Stimulated activated CD4-positive, alpha-beta T cell treated with anti-CD3 and anti-CD28 coated beads, Interleukin-15, amount 100 ng/mL, for 24 hours (primary cell): ENCODE data around the gene VPS13C.

ENCODE experiments used
- DNase-seq: peaks from one replicate; pipeline ENCODE4 v3.0.0-alpha.2; 2020

Gene VPS13C

GRCh38 chr15:61917457-61917856 lies 142.8 kb downstream of the VPS13C start:
- DNase-seq = no peak

DNA sequence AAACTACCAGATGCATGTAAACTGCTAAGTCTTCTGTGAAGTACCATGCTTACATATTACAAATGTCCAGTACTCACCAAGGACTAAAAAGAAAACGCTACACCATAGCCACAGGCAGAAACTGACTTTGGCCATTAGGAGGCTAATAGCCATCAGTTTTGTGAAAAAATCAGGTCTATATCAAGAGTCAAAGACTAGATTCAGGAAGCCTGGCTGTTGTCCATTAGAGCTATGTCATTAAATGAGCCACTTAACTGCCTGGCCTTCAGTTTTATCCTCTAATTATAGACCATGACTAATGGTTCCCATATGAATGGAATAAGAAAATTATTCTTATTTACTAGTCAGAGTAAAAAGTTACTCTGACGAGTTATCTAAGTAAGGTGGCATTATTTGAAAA lies 144.1 kb downstream of the VPS13C start:
- no peak for DNase-seq

DNA sequence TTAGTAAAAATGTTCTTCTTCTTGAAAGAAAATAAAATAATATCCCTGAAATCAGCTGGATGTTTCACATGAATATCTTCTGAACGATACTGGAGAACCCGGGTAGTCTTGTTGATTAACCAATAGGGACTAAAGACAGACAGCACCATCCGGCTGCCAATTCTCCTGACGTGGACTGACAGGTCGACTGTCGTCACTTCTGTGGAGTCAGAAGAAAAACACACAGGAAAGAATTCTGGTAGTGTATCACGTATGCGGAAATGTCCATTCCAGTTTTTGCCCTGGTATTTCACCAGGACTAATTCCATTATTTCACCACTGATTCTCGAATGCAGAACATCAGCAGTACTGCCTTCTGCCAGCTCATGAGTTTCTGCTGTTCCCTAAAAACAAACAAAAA lies 144.6 kb downstream of the VPS13C start:
- no peak for DNase-seq

DNA sequence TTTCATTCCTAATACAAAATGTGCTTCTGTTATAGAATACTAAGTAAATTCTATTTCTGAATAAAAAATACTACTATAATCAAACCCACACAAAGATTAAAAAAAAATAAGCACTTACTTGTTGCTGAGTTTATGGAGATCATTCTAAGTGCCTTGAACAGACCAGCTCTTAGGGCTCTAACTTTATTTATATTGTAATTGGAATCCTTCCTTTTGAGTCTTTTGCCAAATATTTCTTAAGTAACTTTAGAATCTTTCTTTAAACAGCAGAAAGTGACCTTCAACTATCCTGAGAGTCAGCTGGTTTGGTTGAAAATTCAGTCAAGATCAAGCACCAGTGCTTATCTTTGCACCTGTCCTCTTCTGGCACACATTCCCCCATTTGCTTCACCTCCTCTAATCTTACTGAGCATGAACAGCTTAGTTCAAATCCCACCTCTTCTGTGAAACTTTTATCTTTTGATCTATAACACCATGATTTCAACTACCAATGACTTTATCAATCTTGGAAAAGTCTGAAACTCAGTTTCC lies 149.3 kb downstream of the VPS13C start:
- no peak for DNase-seq

DNA sequence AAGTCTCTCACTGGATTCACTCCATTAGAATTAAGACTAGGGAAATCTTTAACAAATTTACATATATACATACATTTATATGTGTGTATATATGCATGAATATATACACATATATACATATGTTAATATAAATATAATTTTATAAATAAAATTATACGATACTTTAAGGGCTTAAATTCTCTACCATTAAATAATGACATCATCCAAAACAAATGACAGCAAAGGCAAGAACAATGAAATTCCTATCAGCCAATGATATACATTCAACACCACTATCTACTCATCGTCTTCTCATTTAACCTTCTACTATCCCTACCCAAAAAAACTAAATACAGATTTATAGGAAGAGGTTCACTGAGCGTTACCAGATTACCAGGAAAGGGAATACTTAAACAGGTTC lies 152.0 kb downstream of the VPS13C start:
- no peak for DNase-seq

DNA sequence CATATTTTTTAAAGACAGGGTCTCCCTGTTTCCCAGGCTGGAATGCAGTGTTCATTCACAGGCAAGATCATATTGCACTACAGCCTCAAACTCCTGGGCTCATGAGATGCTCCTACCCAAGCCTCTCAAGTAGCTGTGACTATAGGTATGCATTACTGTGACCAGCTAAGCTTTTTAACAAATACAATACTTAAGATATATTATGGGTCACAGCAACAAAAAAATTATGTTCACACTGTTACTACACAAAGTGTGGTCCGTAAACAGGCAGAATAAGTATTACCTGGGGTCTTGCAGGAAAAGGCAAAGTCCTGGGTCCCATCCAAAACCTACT lies 152.5 kb downstream of the VPS13C start:
- DNase-seq = no peak

DNA sequence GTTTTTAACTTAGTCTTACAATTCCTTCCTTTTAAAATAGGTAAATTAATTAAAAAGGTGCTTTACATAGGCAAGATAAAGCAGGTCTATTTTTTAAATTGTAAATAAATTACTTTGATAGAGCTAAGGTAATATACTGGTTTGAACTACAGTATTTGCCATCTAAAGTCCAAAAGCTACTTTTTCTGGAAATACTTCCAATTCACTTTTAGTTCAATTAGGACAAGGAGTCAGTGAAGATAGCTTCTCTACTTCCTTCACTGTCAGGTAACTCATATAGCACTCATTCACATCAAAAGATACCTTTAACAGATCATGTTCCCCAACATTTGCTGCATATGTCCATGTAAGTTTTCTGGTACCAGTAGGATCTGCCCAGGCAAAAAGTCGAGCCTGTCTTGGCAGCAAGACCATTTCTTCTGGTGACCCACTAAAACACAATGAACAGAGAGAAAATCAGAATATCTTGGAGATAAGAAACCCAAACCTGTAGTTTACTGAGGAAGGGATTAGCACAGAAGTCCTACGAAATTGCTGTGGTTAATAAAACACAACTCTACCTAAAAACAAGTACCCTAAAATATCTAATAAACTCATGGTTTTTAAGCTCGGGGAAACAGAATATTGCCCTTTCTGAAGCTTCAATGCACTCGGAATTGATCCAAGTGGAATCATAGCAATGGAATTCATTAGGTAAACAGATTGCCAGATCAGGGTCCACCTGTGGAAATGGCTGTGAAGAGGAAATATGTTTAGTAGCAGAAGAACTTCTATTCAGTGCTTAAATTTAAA lies 153.1 kb downstream of the VPS13C start:
- DNase-seq = no peak

GRCh38 chr15:61893146-61893545 lies 167.1 kb downstream of the VPS13C start:
- no peak for DNase-seq

DNA sequence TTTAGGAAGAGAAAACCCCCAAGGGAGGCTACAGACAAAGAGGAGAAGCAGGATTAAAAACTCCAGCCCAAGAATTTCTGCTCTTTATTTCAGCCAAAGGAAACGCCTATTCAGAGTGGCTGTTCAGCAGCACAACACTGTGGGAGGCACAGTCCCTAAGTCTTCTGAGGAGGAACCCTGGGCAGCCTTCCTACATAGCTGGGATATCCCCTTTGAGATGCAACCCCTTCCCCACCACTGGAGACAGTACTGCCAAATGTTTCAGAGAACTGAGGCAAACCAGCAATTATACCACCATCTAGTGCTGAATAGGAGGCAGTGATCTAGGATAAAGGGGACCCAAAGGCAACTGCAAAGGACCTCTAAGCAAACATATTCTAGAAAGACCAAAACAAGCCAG lies 168.1 kb downstream of the VPS13C start:
- DNase-seq = no peak

DNA sequence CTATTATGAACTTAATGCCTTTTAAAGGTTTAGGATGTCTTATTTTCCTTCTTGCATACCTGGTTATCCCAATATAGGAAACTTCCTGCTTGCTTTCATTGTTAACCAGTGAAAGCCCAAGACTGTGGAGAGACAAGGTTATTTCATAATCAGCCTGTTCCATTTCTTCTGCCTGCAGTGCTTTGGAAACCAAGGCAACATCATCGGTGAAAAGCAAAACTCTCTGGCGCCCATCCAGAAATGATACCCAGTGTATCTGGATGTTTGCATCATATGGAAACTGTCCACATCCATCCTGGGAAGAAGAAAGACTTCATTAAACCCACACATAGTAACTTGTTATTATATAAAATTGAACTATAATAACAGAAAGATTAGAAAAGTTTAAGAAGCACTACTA lies 170.1 kb downstream of the VPS13C start:
- DNase-seq = no peak

DNA sequence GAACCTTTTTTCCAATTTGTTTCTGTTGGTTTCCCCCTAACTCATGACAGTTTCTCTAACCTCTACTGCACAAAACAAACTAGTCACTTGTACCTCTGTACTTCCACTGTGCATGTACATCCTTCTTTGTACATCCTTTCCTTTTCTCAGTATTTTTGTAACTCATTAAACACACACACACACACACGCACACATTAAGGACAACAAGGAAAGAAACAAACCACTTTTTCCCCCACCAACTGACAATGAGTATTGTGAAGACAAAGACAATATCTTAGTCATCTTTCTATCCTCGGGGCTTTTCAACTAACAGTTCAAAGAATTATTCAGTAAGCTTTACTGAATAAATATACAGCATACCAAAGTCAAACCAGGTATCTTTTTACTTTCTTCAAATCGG lies 170.5 kb downstream of the VPS13C start:
- DNase-seq = no peak

DNA sequence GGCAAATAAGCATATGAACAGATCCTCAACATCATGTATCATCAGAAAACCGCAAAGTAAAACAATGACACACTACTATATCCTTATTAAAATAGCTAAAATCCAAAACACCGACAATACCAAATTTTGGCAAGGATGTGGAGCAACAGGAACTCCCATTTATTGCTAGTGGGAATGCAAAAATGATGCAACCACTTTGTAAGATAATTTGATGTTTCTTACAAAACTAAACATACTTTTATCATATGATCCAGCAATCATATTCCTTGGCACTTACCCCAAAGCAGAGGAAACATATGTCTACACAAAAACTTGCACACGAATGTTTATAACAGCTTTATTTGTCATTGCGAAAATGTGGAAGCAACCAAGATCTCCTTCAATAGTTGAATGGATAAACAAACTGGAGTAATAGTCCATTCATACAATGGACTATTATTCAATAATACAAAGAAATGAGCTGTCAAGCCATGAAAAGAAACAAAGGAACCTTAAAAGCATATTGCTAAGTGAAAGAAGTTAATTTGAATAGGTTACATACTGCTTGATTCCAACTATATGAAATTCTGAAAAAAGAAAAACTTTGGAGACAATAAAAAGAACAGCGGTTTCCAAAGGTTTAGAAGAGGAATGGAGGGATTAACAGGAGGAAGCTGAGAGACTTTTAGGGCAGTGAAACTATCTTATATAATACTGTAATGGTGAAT lies 172.0 kb downstream of the VPS13C start:
- DNase-seq = no peak

- DNase-seq = no peak
Measured at GRCh38 chr15:61880084-61880483, 180.2 kb downstream of the VPS13C start.

DNA sequence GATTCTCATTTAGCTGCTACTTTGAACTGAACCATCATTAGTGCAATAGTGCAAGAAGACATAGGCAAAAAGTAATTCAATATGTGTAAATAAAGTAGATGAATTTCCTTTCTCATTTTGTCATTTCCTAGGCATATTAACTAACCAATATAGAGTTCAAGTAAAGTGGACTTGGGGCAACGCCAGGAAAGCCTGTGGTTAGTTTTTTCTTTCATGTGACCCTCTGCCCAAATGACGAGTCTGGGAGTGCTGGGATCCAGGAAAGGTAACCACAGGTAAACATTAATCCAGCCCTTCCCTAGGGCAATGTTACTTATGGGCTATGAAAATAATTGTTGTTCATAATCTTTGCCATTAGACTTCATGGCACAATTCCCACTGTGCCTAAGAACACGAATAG lies 181.0 kb downstream of the VPS13C start:
- DNase-seq = no peak

- DNase-seq = no peak
Measured at GRCh38 chr15:61871926-61872522, 188.2 kb downstream of the VPS13C start.

GRCh38 chr15:61869656-61870055 lies 190.6 kb downstream of the VPS13C start:
- no peak for DNase-seq

DNA sequence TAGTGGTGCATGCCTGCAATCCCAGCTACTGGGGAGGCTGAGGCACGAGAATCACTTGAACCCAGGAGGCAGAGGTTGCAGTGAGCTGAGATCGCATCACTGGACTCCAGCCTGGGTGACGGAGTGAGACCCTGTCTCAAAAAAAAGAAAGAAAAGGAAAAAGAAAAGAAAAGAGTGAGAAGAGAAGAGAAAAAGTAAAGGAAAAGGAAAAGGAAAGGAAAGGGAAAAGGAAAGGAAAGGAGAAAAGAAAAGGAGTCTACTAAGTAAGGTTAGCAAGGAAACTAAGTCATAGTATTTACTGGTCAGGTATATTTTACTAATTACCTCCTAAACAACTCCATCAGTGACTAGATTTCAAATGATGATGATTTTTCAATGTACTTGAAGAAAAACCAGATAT lies 198.3 kb downstream of the VPS13C start:
- no peak for DNase-seq

DNA sequence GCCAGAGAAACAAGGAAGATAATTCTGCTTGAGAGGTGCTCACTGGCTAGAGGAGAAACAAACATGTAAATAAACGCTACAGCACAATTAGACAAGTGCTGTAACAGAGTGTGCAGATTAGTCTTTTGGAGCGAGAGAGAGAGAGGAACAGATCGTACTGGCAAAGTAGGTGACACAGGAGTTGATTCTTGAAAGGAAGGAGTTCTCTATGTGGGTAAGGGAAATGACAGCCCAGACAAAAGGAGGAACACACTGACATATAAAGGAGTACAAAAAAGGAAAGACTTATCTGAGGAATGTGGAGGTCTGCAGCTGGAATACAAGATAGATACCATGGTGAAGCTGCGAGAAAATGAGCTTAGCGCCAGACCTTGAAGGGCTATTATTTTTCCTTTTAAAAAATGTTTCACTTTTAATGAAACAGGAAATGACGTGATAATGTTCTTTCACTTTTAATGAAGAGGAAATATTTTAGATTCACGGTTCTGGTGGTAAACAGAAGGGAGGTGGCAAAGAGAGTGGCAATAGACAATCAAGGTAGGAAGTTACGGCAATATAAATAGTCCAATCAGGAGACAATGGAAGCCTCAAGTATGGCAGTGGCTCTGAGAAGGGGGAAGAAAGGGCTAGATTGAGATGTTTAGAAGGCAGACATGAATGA lies 202.9 kb downstream of the VPS13C start:
- no peak for DNase-seq

DNA sequence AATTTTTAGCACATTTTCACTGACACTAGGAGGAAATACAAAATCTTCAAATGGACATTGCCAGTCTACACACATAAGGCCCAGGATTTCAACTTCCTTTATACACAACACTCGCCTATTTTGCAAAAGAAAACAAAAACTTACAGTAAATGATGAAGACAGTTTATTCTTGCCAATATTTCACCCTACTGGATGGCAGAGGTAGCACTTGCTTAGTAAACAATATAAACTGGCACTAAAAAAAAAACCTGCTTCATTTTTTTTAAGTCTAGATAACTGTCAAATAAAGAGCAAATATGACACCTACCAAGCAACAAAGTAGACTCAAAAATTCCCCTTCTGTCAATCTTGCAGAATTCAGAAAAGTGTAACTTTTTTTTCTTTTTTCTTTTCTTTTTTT lies 204.0 kb downstream of the VPS13C start:
- DNase-seq = no peak

DNA sequence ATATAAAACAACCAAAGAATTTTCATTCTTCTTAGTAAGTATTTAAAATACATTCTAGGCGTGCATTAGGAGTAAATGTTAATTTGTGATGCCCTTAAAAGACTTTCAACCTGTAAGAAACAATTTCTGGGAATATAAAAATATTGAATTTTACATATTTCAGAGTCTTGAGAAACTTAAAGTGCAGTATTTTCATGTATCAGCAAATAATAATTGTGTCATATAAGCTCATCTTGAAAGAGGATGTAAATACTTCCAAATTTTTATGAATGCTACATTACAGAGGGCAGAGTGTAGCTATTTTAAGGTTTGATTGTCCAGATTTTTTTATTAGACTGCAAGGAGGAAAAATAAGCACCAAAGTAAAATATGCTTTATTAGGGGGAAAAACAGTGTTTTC lies 207.1 kb downstream of the VPS13C start:
- no peak for DNase-seq

- no peak for DNase-seq
Measured at GRCh38 chr15:61851955-61852354, 208.3 kb downstream of the VPS13C start.

GRCh38 chr15:61849447-61849846 lies 210.8 kb downstream of the VPS13C start:
- DNase-seq = no peak

GRCh38 chr15:61841466-61841865 lies 218.8 kb downstream of the VPS13C start:
- no peak for DNase-seq

DNA sequence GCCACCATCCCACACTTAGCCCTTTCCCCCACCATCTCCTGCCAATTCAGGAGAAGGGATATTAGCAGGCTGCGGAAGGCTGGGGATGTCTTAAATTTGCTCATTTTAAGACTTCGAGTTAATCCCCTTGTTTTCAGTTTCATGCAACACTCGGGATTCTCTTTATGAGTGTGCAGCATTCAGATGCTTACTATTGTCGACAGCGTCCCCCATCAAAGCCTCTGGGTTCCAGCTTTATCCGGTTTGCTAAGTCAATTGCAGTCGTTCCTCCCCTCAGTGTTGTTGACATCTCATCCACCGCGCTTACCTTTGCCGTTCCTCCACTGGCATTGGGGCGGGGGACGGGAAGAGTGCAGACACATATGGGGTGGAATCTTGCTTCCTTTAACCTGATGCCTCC lies 220.2 kb downstream of the VPS13C start:
- DNase-seq = no peak
